Measurements from ENCODE around the gene TOM1L2.

DNA sequence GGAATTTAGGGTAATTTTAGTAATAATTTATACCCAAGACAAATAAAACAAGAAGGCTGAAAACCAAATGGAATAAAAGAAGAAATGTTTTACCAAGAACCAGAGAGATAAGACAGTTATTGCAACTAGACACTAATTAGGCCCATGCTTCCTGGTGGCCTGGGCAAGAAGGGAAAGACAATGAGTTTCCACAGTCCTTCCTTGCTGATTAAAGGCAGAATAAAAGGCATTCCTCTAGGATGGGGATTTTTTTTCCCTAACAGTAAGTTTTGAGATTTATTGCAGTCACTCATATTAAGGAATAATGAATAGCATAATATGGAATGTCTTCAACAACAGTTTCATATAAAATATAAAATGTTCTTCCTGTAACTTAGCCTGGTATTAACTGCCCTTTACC is 41.5 kb downstream of the TOM1L2 start:
- no peak for TF ChIP-seq POLR2A (IDR thresholded peaks at IDR 0.05)
- TF ChIP-seq, protein P1, sequence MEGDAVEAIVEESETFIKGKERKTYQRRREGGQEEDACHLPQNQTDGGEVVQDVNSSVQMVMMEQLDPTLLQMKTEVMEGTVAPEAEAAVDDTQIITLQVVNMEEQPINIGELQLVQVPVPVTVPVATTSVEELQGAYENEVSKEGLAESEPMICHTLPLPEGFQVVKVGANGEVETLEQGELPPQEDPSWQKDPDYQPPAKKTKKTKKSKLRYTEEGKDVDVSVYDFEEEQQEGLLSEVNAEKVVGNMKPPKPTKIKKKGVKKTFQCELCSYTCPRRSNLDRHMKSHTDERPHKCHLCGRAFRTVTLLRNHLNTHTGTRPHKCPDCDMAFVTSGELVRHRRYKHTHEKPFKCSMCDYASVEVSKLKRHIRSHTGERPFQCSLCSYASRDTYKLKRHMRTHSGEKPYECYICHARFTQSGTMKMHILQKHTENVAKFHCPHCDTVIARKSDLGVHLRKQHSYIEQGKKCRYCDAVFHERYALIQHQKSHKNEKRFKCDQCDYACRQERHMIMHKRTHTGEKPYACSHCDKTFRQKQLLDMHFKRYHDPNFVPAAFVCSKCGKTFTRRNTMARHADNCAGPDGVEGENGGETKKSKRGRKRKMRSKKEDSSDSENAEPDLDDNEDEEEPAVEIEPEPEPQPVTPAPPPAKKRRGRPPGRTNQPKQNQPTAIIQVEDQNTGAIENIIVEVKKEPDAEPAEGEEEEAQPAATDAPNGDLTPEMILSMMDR (IDR thresholded peaks at IDR 0.05): no peak

Measured in breast epithelium (tissue), 3 donors.